ENCODE data around the gene UBE3C.

UBE3C gene

GRCh38 chr7:157116762-157117161 lies 22.0 kb upstream of the UBE3C start:
- TF ChIP-seq REST (IDR thresholded peaks at IDR 0.05; ENCODE audit: insufficient read depth in 1 of 2, low read depth in 2 of 2, low read length in 2 of 2) (no peak), FOXP2 (optimal IDR thresholded peaks at IDR 0.05; ENCODE audit: borderline replicate concordance, extremely low read depth, extremely low read length, insufficient read depth) (no peak), SIN3A (IDR thresholded peaks at IDR 0.05; ENCODE audit: borderline replicate concordance, insufficient read depth, low read length) (no peak), TAF1 (IDR thresholded peaks at IDR 0.05; ENCODE audit: borderline replicate concordance, insufficient read depth, low read length) (no peak), POLR2AphosphoS5 (IDR thresholded peaks at IDR 0.05; ENCODE audit: low read depth, low read length) (no peak)

DNA sequence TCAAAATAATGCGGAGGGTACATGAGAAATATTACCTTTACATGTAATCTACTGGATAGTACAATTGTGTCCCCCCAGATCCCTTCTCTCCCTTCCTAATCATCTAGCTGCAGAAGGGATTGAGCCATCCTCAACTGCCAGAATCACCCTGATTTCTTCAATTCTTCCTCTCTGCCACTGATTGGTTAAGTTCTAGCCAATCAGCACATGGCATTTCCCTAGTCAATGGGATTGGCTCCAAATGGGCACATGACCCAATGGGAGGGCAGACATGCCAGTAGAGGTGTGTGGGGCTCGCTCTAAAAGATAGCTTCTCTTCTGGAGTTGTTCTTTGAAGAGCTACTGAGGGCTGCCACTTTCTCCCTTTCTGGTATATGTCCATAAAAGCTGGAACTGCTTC lies 20.9 kb upstream of the UBE3C start:
- TF ChIP-seq TAF1 (IDR thresholded peaks at IDR 0.05; ENCODE audit: borderline replicate concordance, insufficient read depth, low read length) = no peak
- TF ChIP-seq SIN3A (IDR thresholded peaks at IDR 0.05; ENCODE audit: borderline replicate concordance, insufficient read depth, low read length) = no peak
- TF ChIP-seq POLR2AphosphoS5 (IDR thresholded peaks at IDR 0.05; ENCODE audit: low read depth, low read length) = no peak
- TF ChIP-seq REST (IDR thresholded peaks at IDR 0.05; ENCODE audit: insufficient read depth in 1 of 2, low read depth in 2 of 2, low read length in 2 of 2) = no peak
- TF ChIP-seq FOXP2 (optimal IDR thresholded peaks at IDR 0.05; ENCODE audit: borderline replicate concordance, extremely low read depth, extremely low read length, insufficient read depth) = no peak

DNA sequence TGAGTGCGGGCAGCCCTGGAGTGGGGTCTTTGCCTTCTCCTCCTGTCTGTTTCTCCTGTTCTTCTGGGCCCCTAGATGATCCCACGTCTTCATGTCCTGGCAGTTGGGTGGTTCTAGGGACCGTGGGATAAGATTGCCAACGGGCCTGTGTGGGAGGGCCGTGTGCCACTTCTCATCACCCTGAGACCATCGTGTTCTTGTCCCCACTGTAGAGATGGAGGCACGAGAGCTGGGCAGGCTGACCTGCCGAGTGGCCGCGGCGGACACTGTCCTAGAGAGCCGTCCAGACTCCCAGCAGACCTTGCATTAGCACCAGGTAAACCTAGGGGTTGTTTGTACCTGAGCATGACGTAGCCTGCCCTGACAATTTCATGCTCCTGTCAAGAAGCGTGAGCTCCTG lies 18.5 kb upstream of the UBE3C start:
- no peak for TF ChIP-seq REST (IDR thresholded peaks at IDR 0.05; ENCODE audit: insufficient read depth in 1 of 2, low read depth in 2 of 2, low read length in 2 of 2)
- TF ChIP-seq POLR2AphosphoS5 (IDR thresholded peaks at IDR 0.05; ENCODE audit: low read depth, low read length) = no peak
- no peak for TF ChIP-seq FOXP2 (optimal IDR thresholded peaks at IDR 0.05; ENCODE audit: borderline replicate concordance, extremely low read depth, extremely low read length, insufficient read depth)
- no peak for TF ChIP-seq SIN3A (IDR thresholded peaks at IDR 0.05; ENCODE audit: borderline replicate concordance, insufficient read depth, low read length)
- no peak for TF ChIP-seq TAF1 (IDR thresholded peaks at IDR 0.05; ENCODE audit: borderline replicate concordance, insufficient read depth, low read length)

GRCh38 chr7:157121184-157121715 lies 17.5 kb upstream of the UBE3C start:
- TF ChIP-seq POLR2AphosphoS5 (IDR thresholded peaks at IDR 0.05; ENCODE audit: low read depth, low read length) (no peak), TAF1 (IDR thresholded peaks at IDR 0.05; ENCODE audit: borderline replicate concordance, insufficient read depth, low read length) (no peak), SIN3A (IDR thresholded peaks at IDR 0.05; ENCODE audit: borderline replicate concordance, insufficient read depth, low read length) (no peak)

DNA sequence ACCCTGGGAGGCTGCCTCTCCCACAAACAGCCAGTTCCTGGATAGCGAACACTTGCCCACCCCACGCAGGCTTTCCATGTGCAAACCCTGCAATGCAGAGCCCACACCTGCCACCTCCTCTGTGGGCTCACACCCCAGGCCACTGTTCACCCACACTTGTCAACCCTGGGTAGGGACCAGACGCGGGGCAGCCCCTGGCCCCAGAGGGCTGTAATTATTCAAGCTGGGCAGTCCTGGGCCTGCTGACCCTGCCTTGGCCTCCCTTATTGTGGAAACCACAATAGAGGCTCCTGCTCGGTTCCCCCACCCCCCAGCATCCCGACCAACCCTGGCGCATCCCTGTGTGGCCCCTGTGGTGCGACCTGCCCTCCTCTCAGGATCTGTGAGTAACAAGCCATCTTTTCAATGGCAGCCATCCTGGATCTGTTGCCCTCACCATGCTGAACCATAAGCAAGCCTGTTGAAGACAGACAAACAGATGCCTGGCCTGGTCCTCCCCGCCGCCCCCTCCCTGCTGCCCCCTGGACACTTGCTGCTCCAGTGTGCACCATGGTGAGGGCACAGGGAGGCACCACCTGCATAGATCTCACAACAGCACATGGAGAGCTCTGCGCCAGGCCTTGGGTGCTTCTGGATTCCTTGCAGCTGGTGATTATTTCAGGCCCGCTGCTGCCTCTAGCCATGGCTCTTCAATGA lies 15.8 kb upstream of the UBE3C start:
- TF ChIP-seq FOXP2 (optimal IDR thresholded peaks at IDR 0.05; ENCODE audit: borderline replicate concordance, extremely low read depth, extremely low read length, insufficient read depth) = no peak
- no peak for TF ChIP-seq REST (IDR thresholded peaks at IDR 0.05; ENCODE audit: insufficient read depth in 1 of 2, low read depth in 2 of 2, low read length in 2 of 2)
- no peak for TF ChIP-seq TAF1 (IDR thresholded peaks at IDR 0.05; ENCODE audit: borderline replicate concordance, insufficient read depth, low read length)
- TF ChIP-seq SIN3A (IDR thresholded peaks at IDR 0.05; ENCODE audit: borderline replicate concordance, insufficient read depth, low read length) = no peak
- no peak for TF ChIP-seq POLR2AphosphoS5 (IDR thresholded peaks at IDR 0.05; ENCODE audit: low read depth, low read length)
